CD4-positive, alpha-beta T cell treated with Interferon alpha-2 for 1 hour (primary cell): ENCODE data around the gene MIF4GD.

Experiments
- DNase-seq, 2 donors: peaks; one replicate each; pipeline ENCODE4 v3.0.0-alpha.2; 2020 to 2022

Gene MIF4GD, protein sequence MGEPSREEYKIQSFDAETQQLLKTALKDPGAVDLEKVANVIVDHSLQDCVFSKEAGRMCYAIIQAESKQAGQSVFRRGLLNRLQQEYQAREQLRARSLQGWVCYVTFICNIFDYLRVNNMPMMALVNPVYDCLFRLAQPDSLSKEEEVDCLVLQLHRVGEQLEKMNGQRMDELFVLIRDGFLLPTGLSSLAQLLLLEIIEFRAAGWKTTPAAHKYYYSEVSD

DNA sequence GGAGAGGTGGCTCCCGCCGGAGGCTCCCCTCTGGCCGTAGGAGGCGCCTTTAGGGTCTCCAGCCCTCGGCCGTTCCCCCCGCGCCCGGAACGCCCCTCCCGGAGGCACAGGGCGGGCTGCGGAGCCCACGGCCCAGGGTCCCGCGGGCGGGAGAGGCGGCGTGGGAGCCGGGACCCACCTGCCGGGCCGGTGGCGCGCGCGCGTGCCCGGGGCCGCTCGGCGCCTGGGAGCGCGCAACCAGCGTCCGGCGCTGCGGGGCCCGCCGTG, at the start of gene MIF4GD:
Gene MIF4GD, minus strand, starts transcription at position 266 of the 267 bp plus-strand sequence. CDS start 1,036 bp downstream, outside the sequence.
- DNase-seq, result no peak

DNA sequence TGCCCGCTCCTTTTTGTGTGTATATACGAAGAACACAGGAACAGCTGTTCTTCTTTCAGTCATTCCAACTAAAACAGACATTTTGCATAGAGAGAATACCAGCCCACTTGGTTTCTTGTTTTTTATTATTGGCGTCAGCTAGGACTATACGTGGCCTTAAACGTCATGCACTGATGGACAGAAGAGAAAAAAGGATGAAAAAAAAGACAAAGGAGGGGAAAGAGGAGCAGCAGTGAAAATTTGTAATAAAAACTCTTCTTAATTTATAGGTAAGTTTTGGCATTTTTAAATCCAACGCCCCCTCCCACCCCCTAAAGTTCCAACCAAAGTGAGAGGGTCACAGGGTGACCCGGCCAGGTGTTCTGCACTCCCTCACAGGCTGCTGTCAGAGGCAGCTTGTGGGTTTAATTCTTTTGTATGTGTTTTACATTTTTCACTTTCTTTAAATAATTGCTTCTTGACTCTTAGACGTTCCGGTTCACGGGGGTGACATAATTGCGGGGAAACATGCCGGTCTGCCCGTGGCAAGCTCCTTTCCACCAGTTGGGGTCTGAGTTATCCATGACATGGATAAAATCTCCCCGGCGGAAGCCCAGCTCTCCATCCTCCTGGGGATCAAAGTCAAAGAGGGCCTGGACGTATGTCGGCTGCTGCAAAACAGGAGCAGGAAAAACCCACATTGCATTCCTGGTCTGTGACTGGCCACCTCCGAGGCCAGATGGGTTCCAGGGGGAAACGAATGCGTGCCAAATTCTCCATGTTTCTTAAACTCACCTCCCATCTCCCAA, 49.1 kb upstream of the MIF4GD start:
- no peak for DNase-seq

- DNase-seq, result no peak
Observed at GRCh38 chr17:75318615-75319222, 47.7 kb upstream of the MIF4GD start.

- DNase-seq, result no peak
Observed at GRCh38 chr17:75318211-75318610, 47.2 kb upstream of the MIF4GD start.

- DNase-seq, result no peak
Observed at GRCh38 chr17:75317671-75318070, 46.6 kb upstream of the MIF4GD start.

DNA sequence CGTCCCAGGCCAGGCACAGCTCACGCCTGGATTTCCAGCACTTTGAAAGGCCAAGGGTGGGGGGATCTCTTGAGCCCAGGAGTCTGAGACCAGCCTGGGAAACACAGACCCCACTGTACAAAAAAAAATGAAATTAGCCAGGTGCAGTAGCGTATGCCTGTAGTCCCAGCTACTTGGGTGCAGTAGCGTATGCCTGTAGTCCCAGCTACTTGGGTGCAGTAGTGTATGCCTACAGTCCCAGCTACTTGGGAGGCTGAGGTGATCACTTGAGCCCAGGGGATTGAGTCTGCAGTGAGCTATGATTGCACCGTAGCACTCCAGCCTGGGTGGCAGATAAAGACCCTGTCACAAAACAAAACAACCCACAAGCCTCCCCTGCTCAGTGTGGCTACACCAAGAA, 45.2 kb upstream of the MIF4GD start:
- no peak for DNase-seq

GRCh38 chr17:75315541-75316243, 44.7 kb upstream of the MIF4GD start:
- DNase-seq, result no peak

DNA sequence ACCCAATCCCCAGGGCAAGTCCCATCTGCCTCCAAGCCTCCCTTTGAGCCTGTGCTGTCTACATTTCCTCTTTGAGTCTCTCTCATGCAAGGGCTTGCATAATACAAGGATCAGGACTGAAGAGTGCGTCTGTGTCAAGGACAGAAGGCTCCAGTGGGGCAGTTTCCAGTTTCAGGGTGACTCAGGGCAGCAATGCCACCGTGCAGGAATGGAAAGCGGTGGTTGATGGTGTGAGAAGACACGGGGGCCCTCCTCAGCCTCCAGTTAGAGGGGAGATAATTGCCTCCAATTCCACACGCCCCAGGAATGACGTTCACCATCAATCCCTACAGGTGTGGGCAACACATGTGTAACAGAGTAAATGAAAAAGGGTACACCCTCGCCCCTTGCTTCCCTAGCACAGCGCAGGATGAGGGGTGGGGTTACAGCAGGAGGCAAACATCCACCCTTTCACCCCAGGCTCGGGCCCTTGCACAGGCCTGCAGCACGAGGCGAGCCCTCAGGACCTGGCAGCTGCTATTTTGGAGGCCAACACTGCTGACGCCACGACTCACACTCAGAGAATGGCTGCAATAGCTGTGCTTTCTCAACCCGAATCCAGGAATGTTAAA, 43.0 kb upstream of the MIF4GD start:
- peak in 1 of 2 donors; percentile 56 for DNase-seq

GRCh38 chr17:75308732-75309629, 38.0 kb upstream of the MIF4GD start:
- DNase-seq, result no peak

- no peak for DNase-seq
Observed at GRCh38 chr17:75307957-75308731, 37.1 kb upstream of the MIF4GD start.

DNA sequence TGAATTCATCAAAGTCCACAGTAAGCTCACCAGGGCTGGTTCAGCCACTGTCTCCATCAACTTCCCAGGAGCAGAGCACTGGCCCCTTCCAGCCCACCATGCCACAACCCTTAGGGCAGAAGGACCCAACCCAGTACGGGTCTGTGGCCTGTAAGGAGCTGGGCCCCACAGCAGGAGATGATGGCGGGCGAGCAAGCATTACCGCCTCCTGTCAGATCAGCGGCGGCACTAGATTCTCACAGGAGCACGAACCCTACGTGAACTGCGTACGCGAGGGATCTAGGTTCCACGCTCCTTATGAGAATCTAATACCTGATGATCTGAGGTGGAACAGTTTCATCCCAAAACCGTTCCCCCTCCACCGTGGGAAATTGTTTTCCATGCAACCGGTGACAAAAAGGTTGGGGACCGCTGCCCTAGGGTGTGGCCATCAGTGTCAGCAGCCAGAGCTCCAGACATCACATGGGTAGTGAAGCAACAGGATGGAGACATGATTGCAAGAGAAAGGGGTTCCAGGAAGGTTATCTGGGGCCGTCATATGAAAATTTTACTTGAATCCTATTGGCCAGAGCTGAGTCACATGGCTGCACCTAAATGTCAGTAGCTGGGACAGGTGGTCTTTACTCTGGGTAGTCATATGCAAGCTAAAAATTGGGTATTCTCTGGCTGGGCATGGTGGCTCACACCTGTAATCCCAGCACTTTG, 30.6 kb upstream of the MIF4GD start:
- DNase-seq, result peak in 1 of 2 donors; percentile 59

DNA sequence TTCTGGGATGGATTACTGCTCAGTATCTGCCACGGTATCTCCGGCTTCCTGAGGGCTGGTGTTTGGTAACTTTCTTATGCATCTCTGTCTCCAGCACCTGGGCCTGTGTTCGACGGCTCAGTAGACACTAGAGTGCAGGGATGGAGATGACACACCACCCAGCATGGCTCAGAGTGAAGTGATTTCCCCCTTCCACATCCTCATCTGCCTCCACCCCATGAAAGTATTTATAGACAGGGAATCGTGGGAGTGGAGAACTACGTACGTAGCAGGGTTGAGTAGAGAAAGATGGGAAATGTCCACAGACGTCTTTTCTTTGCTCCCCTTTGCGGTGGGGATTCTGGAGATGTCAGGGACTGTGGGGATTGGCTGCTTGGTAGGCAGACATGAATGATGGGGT, 30.0 kb upstream of the MIF4GD start:
- DNase-seq, result peak in 1 of 2 donors; percentile 33

DNA sequence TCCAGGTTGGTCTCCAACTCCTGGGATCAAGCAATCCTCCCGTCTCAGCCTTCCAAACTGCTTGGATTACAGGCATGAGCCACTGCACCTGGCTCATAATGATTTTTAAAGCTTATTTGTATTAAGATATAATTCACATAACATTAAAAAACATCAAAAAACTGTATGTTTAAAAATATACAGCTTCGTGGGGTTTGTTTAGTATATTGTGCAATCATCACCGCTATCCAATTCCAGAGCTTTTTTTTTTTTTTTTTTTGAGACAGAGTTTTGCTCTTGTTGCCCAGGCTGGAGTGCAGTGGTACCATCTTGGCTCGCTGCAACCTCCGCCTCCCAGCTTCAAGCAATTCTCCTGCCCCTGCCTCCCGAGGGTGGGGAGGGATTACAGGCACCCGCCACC, 29.2 kb upstream of the MIF4GD start:
- no peak for DNase-seq

DNA sequence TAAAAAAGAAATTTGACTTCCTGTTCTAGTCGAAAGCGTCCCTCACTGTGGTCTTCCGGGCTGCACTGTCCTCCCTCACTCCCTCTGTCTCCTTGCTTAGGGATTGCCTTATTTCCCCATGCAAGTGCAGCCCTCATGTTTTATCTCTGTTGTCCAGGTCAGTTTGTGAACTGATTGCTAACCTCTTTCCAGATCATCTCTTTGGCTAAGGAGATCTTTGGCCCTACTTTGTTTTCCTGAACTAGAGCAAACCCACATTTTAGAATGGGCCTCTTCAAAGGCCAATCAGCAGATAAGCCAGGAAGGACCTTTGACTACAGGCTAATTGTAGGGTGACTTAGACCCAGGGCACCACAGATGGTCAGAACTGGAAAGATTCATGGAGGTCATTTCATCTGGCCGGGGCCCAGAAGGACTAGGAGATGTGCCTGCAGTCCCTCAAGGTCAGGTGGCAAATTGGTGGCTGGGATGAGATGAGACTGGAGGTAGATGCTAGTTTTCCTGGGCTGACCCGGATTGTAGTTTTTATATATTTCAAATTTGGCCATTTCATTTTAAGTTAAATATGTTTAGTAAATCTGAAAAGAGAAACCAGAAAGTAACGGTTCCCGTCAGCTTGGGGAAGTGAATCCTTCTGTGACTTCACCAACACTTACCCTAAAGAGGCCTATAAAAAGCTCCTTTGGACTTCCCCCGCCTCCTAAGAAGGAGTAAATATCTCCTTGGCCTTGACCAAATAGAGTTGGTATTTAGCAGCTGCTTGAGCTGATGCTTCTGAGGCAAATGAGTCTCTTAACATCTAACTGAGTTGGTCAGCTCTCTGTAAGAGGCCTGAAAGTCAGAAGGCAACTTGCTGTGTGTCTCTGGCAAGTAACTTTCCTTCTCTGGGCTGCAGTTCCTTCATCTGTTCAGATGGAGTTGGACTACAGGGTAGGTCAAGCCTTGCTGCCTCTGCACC, 24.4 kb upstream of the MIF4GD start:
- peak; percentile 36 to 74 for DNase-seq

DNA sequence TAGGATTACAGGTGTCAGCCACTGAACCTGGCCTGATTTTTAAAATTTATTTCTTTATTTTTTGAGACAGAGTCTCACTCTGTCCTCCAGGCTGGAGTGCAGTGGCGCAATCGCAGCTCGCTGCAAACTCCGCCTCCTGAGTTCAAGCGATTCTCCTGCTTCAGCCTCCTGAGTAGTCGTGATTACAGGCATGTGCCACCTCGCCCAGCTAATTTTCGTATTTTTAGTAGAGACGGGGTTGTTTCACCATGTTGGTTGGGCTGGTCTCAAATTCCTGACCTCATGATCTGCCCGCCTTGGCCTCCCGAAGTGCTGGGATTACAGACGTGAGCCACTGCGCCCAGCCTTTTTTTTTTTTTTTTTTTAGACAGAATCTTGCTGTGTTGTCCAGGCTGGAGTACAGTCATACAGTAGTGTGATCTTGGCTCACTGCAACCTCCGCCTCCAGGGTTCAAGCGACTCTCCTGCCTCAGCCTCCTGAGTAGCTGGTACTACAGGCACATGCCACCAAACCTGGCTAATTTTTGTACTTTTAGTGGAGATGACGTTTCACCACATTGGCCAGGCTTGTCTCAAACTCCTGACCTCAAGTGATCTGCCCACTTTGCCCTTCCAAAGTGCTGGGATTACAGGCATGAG, 21.9 kb upstream of the MIF4GD start:
- DNase-seq, result peak in 1 of 2 donors; percentile 38

- DNase-seq, result peak; percentile 66 to 70
Observed at GRCh38 chr17:75289832-75290337, 18.9 kb upstream of the MIF4GD start.

DNA sequence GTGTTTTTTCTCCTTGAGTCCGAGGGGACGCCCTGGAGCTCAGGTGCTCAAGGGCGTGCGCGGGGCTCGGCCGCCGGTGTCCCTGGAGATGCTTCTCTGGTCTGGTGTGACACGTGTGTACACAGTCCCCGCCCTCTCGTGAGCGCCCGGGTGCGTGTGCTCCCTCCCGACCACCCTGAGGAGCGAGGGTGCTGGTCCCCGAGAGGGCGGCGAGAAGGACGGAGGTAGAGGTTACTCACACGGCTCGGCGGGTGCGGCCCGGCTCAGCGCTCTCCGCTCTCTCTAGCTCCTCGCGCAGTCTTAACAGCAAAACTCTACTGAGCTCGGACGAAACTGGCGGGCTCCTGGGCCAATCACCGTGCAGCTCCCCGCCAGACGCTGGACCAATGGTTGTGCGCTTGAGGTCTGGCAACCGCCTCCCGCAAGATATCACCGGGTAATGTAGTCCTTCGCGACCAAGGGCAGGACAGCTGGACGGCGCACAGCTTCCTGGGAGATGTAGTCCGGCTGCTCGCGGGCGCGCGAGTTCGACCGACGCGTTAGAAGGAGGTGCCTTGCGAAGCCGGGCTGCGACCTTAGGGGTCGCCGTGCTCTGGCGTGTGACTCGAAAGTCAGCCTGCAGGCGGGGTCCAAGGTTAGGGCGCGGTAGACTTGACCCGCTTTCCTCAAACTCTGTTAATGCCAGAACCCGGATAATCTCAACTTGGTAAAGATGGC, 18.2 kb upstream of the MIF4GD start, which contains the start of gene SLC25A19:
Gene SLC25A19, minus strand, starts transcription at position 319 of the 717 bp plus-strand sequence. CDS start 2,669 bp downstream, outside the sequence.
- DNase-seq, result peak; percentile 97 to 98

DNA sequence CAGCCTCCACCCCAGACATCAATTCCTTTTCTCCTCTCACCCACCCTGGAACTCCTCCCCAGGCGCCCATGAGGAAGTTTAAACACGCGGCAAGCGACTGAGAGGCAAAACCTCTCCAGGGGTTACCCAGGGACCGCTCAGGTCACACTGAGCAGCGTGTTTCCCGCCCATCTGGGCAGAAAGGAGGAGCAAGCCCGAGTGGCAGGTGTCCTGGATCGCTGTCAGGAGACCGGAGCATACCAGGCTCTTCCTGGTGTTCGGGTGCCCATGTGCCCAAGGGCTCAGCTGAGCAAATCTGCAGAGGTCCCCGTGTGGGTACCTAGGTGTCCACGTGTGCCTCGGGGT, 17.7 kb upstream of the MIF4GD start:
- DNase-seq, result no peak
